A673 (cell line): ENCODE results near the gene KCNQ2. TPM values are rescaled to one million over a fixed set of nuclear protein-coding genes. Genes with fewer than 3 reads are reported as not detected.

ENCODE experiments used
- BruUV-seq: library from RNA; stranded (reverse); fragments of 400-500 nt; replicated peaks from 2 replicates; lab custom pipeline; 2021; lab: Mats Ljungman, UMichigan
- CTCF ChIA-PET: fragments of 300-600 bp; sonication (Branson Sonifier 250); formaldehyde crosslinking; loops from one replicate; lab custom pipeline; 2022; ENCODE audit warnings: antibody characterized with exemption; lab: Charles Lee
- POLR2A ChIA-PET: fragments of 300-600 bp; sonication (Branson Sonifier 250); formaldehyde crosslinking; loops from one replicate; lab custom pipeline; 2022; ENCODE audit warnings: antibody characterized with exemption; ENCODE audit not compliant: low non-redundant PET; lab: Charles Lee
- DNase-seq: peaks from one replicate; pipeline ENCODE4 v3.0.0-alpha.2; 2015; ENCODE audit warnings: low spot score
- H3K27ac ChIP-seq: fragments of 200-600 bp; sonication (generic); 2 replicates; pipeline ENCODE4 v1.5.1; 2016; ENCODE audit warnings: mixed run types, low read depth, mild to moderate bottlenecking, mixed read lengths, antibody characterized with exemption, low read length; ENCODE audit not compliant: poor library complexity, severe bottlenecking
- H3K27me3 ChIP-seq: fragments of 200-600 bp; sonication (generic); replicated peaks from 2 replicates; pipeline ENCODE4 v1.6.1; 2017; ENCODE audit warnings: mixed run types, low read depth, mild to moderate bottlenecking, mixed read lengths, antibody characterized with exemption, low read length; ENCODE audit not compliant: insufficient read depth, poor library complexity
- H3K36me3 ChIP-seq: fragments of 200-600 bp; sonication (generic); 2 replicates; pipeline ENCODE4 v1.6.1; 2016; ENCODE audit warnings: mixed run types, mild to moderate bottlenecking, mixed read lengths, antibody characterized with exemption, low read length; ENCODE audit not compliant: insufficient read depth, poor library complexity, severe bottlenecking
- H3K4me1 ChIP-seq: fragments of 200-600 bp; sonication (generic); 2 replicates; pipeline ENCODE4 v1.6.1; 2017; ENCODE audit warnings: mixed run types, mild to moderate bottlenecking, mixed read lengths, antibody characterized with exemption, low read length; ENCODE audit not compliant: insufficient read depth, poor library complexity, severe bottlenecking
- H3K4me3 ChIP-seq: fragments of 200-600 bp; sonication (generic); 2 replicates; pipeline ENCODE4 v1.5.1; 2016; ENCODE audit warnings: low read depth, mixed run types, mild to moderate bottlenecking, mixed read lengths, low read length; ENCODE audit not compliant: poor library complexity, severe bottlenecking
- H3K9me3 ChIP-seq: fragments of 200-600 bp; sonication (generic); 2 replicates; pipeline ENCODE4 v1.6.1; 2016; ENCODE audit warnings: mixed run types, low read depth, mild to moderate bottlenecking, mixed read lengths, antibody characterized with exemption, low read length; ENCODE audit not compliant: poor library complexity, severe bottlenecking
- EZH2 ChIP-seq: fragments of 200-600 bp; sonication (generic); IDR thresholded peaks from 2 replicates; pipeline ENCODE4 v1.6.1; 2017; ENCODE audit warnings: borderline replicate concordance, low read depth, mild to moderate bottlenecking, mixed read lengths, antibody characterized with exemption, low read length; ENCODE audit not compliant: poor library complexity, severe bottlenecking
- intact Hi-C: fragments of 100-400 bp; cut with micrococcal nuclease; formaldehyde crosslinking; loops from one replicate; pipeline ENCODE4 v1.10.0; 2022; ENCODE audit not compliant: unreplicated experiment
- total RNA-seq: library from RNA; stranded (reverse); gene quantifications from 2 replicates; pipeline ENCODE4 v1.2.3, GENCODE V29; 2021
- TF ChIP-seq, protein P1 (sequence below): fragments of 300-800, 200-600 bp; sonication (generic); conservative IDR thresholded peaks from 2 replicates; pipeline ENCODE4 v1.5.1; 2017; ENCODE audit warnings: low read depth, mild to moderate bottlenecking, antibody characterized with exemption, low read length, moderate library complexity, mixed read lengths

Gene KCNQ2
- total RNA-seq, 1 experiment from 2014 or later: 6.6 TPM

DNA sequence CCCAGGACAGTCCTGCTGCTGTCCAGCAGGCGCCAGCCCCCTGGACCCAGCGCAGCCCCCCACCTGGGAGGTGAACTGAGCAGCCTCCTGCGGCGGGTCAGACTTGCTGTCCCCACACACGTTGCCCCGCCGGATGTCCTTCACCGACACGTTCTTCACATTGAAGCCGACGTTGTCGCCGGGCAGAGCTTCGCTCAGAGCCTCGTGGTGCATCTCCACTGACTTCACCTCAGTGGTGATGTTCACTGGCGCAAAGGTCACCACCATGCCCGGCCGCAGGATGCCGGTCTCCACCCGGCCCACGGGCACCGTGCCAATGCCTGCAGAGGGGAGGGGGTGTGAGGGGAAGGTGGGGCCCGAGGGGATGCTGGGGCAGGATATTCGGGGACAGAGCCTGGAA lies 18.0 kb upstream of the KCNQ2 start:
- Histone ChIP-seq H3K27me3 (peaks cover 20% of the 10 kb centered on the region), H3K27ac (no peak overlapping the region), H3K4me3 (no peak overlapping the region), H3K36me3 (no peaks in the 10 kb centered on the region), H3K4me1 (no peaks in the 10 kb centered on the region), H3K9me3 (no peaks in the 10 kb centered on the region)
- ChIA-PET CTCF (no interaction called here), POLR2A (no interaction called here)
- BruUV-seq: no TSS peak
- no peak for TF ChIP-seq EZH2
- TF ChIP-seq, protein P1, sequence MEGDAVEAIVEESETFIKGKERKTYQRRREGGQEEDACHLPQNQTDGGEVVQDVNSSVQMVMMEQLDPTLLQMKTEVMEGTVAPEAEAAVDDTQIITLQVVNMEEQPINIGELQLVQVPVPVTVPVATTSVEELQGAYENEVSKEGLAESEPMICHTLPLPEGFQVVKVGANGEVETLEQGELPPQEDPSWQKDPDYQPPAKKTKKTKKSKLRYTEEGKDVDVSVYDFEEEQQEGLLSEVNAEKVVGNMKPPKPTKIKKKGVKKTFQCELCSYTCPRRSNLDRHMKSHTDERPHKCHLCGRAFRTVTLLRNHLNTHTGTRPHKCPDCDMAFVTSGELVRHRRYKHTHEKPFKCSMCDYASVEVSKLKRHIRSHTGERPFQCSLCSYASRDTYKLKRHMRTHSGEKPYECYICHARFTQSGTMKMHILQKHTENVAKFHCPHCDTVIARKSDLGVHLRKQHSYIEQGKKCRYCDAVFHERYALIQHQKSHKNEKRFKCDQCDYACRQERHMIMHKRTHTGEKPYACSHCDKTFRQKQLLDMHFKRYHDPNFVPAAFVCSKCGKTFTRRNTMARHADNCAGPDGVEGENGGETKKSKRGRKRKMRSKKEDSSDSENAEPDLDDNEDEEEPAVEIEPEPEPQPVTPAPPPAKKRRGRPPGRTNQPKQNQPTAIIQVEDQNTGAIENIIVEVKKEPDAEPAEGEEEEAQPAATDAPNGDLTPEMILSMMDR: no peak
- intact Hi-C loops: no loop called here
- DNase-seq: no peak

DNA sequence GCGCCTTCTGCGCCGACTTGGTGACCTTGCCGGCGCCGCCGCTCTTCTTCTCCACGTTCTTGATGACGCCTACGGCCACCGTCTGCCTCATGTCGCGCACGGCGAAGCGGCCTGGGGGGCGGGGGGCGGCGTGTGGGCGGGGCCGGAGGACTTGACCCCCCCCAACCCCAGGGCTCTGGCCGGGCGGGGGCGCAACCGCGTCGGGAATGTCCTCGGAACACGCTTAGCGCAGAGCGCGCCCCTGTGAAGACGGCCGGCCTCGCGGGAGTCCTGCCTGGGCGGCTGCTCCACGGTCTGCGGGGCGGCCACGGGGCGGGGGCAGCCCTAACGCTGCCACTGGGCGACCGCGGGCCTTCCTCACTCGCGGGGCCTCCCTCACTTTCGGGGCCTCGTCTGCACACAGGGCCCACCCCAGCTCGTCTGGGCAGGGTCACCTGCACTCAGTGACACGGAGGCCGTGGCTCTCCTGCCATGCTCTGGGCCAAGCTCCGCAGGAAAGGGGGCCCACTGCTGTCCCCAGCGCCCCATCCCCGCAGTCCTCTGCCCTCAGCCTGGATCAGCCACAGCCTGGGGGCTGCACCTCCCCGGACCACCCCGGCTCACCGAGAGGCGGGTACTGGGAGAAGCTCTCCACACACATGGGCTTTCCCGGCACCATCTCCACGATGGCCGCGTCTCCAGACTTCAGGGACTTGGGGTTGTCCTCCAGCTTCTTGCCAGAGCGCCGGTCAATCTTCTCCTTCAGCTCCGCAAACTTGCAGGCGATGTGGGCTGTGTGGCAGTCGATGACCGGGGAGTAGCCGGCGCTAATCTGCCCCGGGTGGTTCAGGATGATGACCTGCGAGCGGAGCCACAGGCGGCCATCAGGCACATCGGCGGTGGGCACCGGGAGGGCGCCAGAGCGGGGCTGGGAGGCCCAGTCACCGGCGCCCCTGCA lies 16.1 kb upstream of the KCNQ2 start:
- CTCF ChIA-PET: no interaction called here
- BruUV-seq: no TSS peak
- peaks cover 20% of the 10 kb centered on the region for H3K27me3 ChIP-seq
- no peaks in the 10 kb centered on the region for H3K9me3 ChIP-seq
- peaks cover under 1% of the 10 kb centered on the region for H3K4me1 ChIP-seq
- H3K4me3 ChIP-seq: no peak overlapping the region
- no peak for TF ChIP-seq EZH2
- TF ChIP-seq, protein P1: no peak
- no peak overlapping the region for H3K27ac ChIP-seq
- POLR2A ChIA-PET: no interaction called here
- intact Hi-C loops: no loop called here
- DNase-seq: no peak
- no peaks in the 10 kb centered on the region for H3K36me3 ChIP-seq

DNA sequence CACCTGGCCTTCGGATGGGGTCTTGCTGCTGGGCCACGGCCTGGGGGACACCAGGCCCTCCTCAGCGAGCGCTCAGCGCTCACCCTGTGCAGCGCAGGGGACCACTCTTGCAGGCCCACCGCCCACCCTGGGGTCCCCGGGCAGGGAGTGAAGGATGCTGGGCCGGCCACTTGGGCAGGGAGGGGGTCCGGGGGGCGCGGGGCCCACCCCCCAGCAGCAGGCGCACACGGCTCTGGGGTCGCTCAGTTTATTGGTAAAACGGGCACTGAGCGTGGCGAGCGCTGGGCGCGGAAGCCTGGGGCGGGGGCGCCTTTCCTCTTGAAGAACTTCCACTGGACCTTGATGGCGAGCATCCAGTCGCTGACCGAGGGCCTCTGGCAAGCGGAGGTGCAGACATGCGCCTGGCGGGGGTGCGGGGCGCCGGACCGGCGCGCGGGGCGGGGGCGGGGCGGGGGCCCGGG lies 15.4 kb upstream of the KCNQ2 start:
- CTCF ChIA-PET: no interaction called here
- H3K27me3 ChIP-seq: peaks cover 20% of the 10 kb centered on the region
- H3K4me3 ChIP-seq: no peak overlapping the region
- H3K9me3 ChIP-seq: no peaks in the 10 kb centered on the region
- intact Hi-C loops: no loop called here
- TF ChIP-seq EZH2: no peak
- TF ChIP-seq, protein P1: no peak
- H3K4me1 ChIP-seq: peaks cover 9% of the 10 kb centered on the region
- POLR2A ChIA-PET: no interaction called here
- BruUV-seq: no TSS peak
- H3K27ac ChIP-seq: no peak overlapping the region
- H3K36me3 ChIP-seq: no peaks in the 10 kb centered on the region
- no peak for DNase-seq
